GM21367 (cell line): Measurements from ENCODE around the gene PI3.
"Not testable (repeated sequence)": the region's sequence is repeated elsewhere in the genome, so short reads cannot be mapped to it uniquely, and the experiment has no call there.

Experiments
- ATAC-seq: cut with Tn5 transposase; IDR thresholded peaks from one replicate; pipeline ENCODE4 v1.9.1; 2021; ENCODE audit not compliant: unreplicated experiment

The PI3 gene, protein sequence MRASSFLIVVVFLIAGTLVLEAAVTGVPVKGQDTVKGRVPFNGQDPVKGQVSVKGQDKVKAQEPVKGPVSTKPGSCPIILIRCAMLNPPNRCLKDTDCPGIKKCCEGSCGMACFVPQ

GRCh38 chr20:45174434-45175364, at the start of gene PI3:
PI3 (plus strand) TSS chr20:45174902; CDS start chr20:45174923, 21 bp downstream.
- no peak for ATAC-seq

GRCh38 chr20:45128099-45128498, 46.6 kb upstream of the PI3 start:
- no peak for ATAC-seq

- no peak for ATAC-seq
These were observed 37.8 kb upstream of the PI3 start for GRCh38 chr20:45136911-45137310.

DNA sequence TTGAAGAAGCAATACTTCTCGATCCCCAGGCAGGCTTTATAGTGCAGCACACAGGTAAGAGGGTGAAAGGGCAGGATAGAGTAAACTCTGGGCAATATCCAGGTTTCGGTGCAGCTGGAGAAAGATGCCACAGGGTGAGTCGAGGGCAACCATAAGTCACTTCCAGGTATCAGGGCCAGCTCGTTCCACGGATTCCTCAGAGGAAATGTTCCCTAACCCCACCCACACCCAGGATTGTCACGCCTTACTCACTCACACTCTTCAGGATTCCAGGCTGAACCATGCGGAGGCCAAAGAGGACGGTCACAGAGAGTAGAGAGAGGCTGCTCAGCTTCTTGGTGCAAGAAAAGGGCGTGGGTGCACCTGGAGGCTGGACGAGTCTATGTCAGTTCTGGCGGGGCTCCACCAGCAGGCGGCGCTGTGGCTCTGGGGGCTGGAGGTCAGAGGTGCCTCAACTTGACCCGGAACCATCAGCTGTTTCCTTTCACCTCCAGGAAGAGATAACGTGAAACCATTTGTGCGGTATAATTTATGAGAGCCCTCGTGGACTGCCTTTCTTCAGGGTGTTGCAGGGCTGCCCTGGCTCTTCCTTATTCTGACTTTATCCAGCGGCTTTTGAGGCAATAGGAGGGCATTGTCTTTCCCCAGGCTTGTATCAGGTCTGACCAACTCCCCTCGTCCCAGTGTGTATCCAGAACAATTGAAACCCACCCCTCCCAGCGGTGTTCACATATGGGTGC, 36.0 kb upstream of the PI3 start:
- ATAC-seq: no peak

- not testable (repeated sequence) for ATAC-seq
These were observed 34.8 kb upstream of the PI3 start for GRCh38 chr20:45139733-45140375.

GRCh38 chr20:45140836-45141235, 33.9 kb upstream of the PI3 start:
- ATAC-seq: no peak

DNA sequence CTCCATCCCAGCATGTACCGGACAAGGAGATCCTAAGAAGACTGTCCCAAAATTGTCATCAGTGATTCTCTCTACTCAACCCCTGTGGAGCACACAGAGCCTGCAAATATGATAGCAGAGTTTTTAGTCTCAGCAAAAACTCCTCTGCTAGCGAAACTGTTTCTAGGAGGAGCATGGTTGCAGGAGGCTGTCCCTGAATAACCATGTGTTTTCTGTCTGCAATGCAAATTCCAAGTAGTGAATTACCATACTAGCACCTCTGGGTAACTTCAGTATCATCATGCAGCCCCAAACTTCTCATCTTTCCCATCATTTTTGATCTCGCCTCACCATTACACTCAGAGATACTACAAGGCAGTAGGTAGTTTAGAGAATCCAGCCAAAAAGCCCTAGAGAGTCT, 25.6 kb upstream of the PI3 start:
- ATAC-seq: no peak

GRCh38 chr20:45152405-45152804, 22.3 kb upstream of the PI3 start:
- ATAC-seq: no peak

- ATAC-seq: no peak
These were observed 21.6 kb upstream of the PI3 start for GRCh38 chr20:45153147-45153546.

- no peak for ATAC-seq
These were observed 20.9 kb upstream of the PI3 start for GRCh38 chr20:45153752-45154151.

DNA sequence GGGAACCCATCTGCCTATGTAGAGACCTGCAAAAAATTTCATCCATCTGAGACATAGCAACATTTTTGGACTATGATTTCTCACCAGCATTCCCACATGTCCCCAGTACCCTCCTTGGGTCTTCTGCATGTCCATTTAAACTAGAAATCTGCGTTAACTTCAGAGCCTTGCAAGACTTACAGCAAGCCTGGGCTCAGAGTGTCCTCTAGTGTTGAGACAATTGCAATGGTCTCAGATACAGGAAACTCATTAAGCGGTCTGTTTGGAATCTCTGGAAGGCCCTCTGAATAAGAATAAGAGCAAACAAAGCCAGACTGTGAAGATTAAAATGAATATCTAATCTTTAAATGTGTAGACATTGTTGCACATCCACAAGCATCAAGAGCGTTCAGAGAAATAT, 20.5 kb upstream of the PI3 start:
- no peak for ATAC-seq

DNA sequence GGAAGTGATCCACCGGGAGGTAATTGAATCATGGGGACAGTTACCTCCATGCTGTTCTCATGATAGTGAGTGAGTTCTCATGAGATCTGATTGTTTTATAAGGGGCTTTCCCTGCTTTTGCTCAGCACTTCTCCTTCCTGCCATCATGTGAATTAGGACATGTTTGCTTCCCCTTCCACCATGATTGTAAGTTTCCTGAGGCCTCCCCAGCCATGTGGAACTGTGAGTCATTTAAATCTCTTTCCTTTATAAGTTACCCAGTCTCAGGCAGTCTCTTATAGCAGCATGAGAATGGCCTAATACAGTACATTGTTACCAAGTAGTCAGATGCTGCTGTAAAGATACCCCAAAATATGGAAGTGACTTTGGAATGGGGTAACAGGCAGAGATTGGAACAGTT, 19.9 kb upstream of the PI3 start:
- not testable (repeated sequence) for ATAC-seq

DNA sequence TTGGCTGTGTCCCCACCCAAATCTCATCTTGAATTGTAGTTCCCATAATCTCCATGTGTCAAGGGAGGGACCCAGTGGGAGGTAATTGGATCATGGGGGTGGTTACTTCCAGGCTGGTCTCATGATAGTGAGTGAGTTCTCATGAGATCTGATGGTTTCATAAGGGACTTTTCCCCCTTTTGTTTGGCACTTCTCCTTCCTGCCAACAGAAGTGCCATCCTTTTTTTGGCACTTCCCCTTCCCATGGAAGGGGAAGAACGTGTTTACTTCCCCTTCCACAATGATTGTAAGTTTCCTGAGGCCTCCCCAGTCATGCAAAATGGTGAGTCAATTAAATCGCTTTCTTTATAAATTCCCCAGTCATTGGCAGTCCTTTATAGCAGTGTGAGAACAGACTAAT, 18.0 kb upstream of the PI3 start:
- ATAC-seq: no peak

GRCh38 chr20:45157962-45158361, 16.7 kb upstream of the PI3 start:
- no peak for ATAC-seq

DNA sequence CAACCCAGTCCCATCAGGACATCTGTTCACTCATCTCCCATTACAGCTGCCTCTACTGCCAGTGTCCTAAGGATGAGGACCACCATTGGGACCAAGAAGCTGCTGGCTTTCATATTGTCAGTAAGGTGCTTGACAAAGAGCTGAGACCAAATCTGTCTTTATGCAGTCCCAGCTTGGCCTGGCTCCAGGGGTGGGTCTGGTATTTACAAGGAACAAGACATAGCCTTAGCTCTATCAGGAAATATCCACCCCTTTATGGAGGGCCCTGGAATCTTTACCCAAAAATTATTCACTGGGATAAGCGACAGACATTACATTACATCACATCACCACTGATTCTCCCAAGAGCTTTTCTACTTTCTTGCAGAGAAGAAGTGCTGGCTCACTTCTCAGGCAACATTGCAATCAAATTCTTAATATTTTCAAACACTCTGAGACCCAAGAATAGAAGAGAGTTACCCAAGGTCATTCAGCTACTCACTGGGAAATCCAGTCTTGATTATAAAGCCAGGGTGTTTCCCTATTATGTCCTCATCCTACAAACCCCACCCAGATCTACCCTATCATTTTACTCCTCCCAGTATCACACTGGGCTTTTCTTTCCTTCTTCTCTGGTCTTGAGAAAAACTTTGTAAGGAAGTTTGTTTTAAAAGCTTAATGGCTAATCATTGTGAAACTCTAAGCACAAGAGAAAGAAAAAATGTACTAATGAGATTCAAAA, 11.5 kb upstream of the PI3 start:
- ATAC-seq: no peak

DNA sequence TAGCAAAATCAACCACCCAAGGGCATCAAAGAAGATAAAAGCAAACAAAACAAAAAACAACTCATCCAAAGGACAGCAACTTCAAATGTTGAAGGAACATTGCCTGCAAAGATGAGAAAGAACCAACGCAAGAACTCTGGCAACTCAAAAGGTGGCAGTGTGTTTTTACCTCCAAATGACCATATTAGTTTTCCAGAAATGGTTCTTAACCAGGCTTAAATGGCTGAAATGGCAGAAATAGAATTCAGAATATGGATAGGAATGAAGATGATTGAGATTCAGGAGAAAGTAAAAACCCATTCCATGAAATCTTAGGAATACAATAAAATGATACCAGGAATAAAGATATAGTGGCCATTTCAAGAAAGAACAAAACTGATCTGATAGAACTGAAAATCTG, 9.8 kb upstream of the PI3 start:
- ATAC-seq: no peak

GRCh38 chr20:45173522-45173921, 1.2 kb upstream of the PI3 start:
- no peak for ATAC-seq

DNA sequence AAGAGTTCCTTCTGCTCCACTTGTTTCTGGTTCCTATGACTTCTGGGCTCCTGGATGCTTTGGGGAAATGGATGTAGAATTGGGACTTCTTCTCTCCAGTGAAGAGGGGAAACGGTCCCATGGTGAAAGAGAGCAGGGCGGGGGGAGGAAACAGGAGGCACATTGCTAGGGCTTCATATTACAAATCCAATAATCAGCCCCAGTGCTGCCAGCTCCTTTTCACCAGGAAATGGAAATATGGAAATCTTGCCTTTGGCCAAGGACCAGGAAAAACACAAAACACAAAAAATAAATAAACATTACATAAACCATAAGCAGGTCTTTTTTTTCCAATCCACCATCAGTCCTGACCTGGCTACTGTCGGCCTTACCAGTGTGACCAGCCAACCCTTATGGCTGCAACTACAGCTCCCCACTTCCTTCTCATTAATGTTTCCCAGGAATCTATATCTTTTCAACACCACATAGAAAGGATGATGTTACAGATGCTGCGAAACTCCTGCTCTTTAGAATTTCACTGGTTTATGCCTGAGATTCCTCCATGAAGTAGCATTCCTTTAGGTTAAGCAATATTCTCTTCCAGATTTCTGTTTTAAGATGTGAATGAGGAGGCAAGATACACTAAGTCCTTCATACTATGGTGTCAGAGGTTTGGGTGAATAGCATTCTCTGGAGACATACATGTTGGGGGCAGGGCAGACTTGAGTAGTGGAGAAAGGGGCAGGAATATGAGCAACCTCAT, 2.0 kb downstream of the PI3 start:
- ATAC-seq: no peak

GRCh38 chr20:45179166-45179565, 4.5 kb downstream of the PI3 start:
- ATAC-seq: no peak

- ATAC-seq: no peak
These were observed 6.9 kb downstream of the PI3 start for GRCh38 chr20:45181639-45182038.
